GM12864 (cell line): ENCODE measurements around the gene RAB1B.
A peak's percentile ranks its signal among the peaks of the same experiment; 100 is the strongest.

Source experiments
- DNase-seq: peaks from one replicate; pipeline ENCODE4 v3.0.0-alpha.2; 2011; ENCODE audit warnings: low read depth
- H3K4me3 ChIP-seq: 2 replicates; pipeline ENCODE4 v1.5.1; 2011; ENCODE audit warnings: mild to moderate bottlenecking, low read depth, low read length, control low read depth
- TF ChIP-seq, protein P1 (sequence below): IDR thresholded peaks from 2 replicates; pipeline ENCODE4 v1.5.1; 2011; ENCODE audit warnings: low read depth, mild to moderate bottlenecking, moderate library complexity, low read length, control low read depth, inconsistent platforms; ENCODE audit errors: missing control alignments

Gene RAB1B

DNA sequence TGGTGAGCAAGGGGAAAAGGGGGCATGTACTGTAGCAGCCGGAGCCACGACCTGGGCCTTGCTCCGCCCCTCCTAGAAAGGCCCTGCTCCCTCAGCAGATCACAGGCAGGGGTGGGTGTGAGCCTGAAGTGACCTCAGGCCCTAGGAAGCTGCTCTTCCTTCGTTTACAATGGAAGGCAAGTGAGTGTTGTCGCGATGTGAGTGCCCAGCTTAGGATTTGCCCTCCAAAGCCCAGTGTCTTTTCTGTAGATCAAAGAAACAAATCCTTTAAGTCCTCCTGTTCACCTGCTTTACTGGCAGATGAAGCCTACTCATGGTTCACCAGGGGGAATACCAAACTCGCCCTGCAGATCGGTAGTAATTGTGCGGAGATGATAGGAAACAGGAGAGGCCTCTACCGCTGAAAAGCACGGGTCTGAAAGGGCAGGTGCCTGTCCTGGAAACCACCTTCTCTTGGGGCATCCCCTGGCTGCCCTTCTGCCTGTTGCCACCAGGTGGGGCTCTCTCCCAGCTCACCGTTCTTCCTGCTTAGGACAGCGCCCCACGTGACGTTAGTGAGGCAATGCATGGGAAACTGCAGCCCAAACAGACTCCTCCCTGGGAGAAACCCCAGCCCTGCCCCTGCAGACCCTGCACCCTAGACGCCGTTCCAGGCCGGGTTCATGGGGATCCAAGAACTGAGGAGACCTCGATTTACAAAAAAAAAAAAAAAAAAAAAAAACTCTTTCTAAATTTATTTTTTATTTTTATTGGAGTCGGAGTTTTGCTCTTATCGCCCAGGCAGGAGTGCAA lies 45.9 kb upstream of the RAB1B start:
- TF ChIP-seq, protein P1, sequence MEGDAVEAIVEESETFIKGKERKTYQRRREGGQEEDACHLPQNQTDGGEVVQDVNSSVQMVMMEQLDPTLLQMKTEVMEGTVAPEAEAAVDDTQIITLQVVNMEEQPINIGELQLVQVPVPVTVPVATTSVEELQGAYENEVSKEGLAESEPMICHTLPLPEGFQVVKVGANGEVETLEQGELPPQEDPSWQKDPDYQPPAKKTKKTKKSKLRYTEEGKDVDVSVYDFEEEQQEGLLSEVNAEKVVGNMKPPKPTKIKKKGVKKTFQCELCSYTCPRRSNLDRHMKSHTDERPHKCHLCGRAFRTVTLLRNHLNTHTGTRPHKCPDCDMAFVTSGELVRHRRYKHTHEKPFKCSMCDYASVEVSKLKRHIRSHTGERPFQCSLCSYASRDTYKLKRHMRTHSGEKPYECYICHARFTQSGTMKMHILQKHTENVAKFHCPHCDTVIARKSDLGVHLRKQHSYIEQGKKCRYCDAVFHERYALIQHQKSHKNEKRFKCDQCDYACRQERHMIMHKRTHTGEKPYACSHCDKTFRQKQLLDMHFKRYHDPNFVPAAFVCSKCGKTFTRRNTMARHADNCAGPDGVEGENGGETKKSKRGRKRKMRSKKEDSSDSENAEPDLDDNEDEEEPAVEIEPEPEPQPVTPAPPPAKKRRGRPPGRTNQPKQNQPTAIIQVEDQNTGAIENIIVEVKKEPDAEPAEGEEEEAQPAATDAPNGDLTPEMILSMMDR, result peak; percentile 100
- peak; percentile 93 for DNase-seq
- H3K4me3 ChIP-seq, result no peak overlapping the region

DNA sequence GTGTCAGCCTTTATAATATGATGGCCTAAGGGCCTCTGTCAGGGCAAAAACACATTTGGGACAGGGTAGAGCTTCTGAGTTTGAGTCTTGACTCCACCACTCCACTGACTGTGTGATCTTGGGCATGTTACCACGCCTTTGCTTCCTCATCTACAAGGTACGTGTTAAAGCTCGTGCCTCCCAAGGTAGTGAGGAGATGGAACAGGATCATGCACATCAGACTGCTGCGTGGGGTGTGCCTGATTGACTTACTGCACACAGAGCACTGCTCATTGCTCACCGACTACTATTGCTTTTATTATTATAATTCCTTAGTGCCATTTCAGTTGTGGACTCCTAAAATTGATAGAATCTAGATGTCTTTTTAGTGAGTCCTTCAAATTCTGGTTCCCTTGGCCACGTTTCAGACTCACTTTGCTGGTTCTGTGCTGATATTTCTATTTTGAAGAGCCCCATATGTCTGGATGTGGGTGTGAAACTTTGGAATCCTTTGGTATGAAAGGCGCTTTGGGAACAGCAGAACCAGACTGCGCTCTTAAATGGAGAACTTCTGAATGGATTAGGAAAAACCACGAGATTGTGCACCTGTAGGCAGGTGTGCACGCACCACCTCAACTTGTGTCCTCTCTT lies 44.1 kb upstream of the RAB1B start:
- no peak for DNase-seq
- TF ChIP-seq, protein P1, result no peak

DNA sequence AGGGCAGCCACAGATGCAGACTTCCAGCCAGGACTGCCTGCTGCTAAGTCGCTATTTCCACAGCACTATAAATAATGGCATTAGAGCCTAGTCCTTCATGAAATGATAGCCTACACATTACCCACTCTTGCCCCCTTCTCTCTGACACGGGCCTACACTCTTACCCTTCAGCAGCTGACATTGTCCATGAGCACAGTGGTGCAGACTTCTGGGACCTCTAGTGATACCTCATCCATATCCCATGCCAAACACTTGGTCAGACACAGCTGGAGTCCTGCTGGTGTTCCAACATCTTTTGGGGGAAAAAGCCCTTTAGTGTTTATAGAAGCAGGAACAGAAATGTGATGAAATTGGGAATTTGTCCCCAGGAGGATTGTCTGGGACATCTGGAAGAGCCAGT lies 43.4 kb upstream of the RAB1B start:
- DNase-seq, result no peak
- TF ChIP-seq, protein P1, result no peak
- H3K4me3 ChIP-seq, result no peak overlapping the region

More for the DNA sequence above, 44.1 kb upstream of the RAB1B start:
- no peak overlapping the region for H3K4me3 ChIP-seq

DNA sequence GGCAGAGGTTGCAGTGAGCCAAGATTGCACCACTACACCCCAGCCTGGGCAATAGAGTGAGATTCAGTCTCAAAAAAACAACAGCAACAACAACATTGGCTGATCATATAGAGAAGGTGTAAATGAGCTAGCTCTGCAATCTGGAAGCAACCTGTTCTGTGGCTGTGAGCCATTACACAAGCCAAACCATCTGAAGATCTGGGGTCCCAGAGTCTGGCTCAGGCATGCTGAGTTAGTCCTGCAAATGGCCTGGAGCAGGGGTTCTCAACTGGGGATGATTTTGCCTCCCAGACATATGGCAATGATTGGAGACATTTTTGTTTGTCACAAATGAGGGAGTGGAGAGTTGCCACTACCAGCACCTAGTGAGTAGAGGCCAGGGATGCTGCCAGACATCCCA lies 42.3 kb upstream of the RAB1B start:
- no peak overlapping the region for H3K4me3 ChIP-seq
- TF ChIP-seq, protein P1, result no peak
- DNase-seq, result no peak

DNA sequence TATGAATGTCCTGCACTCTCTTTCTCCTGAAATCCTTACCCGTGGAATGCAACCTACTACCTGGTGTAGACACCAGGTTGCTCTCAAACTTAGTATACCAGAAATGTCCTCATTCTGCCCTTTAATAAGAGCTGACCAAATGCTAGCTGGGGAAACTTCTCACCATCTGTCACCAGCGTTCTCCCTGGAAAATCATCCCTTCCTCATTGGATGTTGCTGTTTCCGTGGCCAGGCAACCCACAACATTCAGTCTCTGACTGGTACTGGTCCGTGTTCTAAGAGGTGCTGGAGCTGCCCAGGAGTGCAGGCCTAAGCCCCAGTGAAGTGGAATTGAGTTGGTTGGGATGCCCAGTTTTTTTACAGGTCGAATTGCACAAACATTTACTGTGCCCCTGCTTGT lies 40.7 kb upstream of the RAB1B start:
- TF ChIP-seq, protein P1, result no peak
- DNase-seq, result no peak
- no peak overlapping the region for H3K4me3 ChIP-seq

DNA sequence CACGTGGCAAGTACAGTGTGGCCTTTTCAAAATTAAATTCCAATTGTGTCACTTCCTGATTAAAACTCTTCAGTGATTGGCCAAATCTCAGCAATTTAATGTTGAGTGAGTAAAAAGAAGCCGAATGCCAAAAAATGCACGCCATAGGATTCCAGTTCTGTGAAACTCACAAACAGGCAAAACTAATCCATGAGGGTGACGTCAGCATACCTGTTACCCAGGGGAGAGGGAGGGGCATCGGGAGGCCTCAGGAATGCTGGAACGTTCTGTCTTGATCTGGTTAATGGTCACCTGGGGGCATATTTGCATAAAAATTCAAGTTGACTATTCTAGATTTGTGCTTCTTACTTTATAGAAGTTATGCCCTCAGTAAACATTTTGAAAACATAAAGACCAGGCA lies 39.9 kb upstream of the RAB1B start:
- TF ChIP-seq, protein P1, result no peak
- no peak for DNase-seq
- no peak overlapping the region for H3K4me3 ChIP-seq
